HG02884 (cell line): ENCODE data around the gene PAXX.

Experiments used
- ATAC-seq: cut with Tn5 transposase; IDR thresholded peaks from one replicate; pipeline ENCODE4 v1.9.1; 2021; ENCODE audit warnings: mild to moderate bottlenecking, moderate library complexity; ENCODE audit not compliant: unreplicated experiment

Gene PAXX

GRCh38 chr9:136952876-136953770 is 39.1 kb upstream of the PAXX start:
- ATAC-seq = no peak

DNA sequence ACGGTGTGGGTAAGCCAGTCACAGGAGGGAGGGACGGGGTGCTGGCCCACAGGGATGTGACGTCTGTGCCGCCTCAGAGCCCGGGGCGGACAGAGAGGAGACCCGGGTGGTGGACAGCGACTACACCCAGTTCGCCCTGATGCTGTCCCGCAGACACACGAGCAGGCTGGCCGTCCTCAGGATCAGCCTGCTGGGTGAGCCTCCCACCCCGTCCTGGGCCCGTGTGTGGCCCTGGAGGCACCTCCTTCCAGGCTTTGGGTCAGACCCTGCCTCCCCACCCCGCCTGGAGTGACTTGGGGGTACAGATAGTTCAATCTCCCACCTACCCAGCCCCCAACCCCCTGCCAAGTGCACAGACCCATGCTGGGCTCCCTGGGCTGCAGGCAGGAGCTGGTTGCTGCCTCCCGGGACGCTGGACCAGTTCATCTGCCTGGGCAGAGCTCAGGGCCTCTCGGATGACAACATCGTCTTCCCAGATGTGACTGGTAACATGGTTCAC is 38.4 kb upstream of the PAXX start:
- no peak for ATAC-seq

GRCh38 chr9:136954270-136955083 is 37.7 kb upstream of the PAXX start:
- ATAC-seq = no peak

GRCh38 chr9:136955202-136955942 is 36.9 kb upstream of the PAXX start:
- ATAC-seq = no peak

DNA sequence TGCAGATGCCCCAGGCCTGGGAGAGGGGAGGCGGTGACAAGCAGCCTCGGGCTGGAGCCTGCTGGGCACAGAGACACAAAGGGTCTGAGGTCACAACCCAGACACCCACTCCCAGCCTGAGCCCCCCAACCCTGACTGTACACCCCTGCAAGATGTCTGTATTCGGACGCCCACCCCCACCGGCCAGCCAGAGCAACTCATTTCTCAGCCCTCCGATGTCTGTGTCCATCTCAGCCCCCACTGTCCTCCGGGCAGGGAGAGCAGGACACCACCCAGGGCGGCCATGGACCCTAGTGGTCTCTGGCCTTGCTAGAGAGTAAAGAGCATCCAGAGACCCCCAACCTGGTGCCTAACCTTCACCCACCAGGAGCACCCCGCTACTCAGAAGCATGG is 36.3 kb upstream of the PAXX start:
- ATAC-seq = no peak

DNA sequence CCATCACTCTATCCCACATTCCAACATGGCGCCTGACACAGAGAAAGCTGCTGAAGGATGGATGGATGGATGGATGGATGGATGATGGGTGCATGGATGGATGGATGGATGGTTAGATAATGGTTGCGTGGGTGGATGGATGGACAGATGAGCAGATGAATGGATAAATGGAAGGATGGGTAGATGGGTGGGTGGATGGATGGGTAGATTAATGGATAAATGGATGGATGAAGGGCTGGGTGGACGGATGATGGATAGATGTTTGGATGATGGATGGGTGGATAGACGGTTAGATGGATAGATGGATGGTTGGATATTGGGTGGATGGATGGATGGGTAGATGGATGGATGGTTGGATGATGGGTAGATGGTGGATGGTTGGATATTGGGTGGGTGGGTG is 35.6 kb upstream of the PAXX start:
- no peak for ATAC-seq

DNA sequence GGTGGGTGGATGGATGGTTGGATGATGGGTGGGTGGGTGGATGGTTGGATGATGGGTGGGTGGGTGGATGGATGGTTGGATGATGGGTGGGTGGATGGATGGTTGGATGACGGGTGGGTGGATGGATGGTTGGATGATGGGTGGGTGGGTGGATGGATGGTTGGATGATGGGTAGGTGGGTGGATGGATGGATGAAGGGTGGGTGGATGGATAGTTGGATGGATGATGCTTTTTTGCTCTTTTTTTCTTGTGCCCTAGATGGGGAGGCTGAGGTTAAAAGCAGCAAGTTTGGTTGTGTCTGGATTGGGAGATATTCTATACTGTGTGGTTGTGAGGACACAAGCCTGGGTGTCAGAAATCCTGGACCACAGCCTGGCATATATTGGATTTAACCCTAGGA is 34.8 kb upstream of the PAXX start:
- ATAC-seq = no peak

DNA sequence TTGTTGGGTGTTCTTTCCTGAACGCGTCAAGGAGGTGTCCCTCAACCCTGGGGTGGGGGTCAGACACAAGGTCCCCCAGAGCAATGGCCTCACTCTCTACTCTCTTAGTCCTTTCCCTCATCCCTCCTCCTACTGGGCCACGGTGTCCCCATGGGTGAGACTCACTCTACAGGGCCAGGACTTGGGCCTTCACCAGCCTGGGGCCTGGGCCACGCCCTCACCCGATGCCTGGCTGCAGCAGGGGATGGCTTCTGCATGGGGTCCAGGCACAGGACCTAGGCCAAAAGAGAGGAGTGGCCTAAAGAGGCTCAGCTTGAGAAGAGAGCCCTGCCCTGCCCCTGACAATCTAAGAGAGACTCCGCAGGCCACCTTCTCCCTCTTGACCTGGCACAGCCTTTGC is 34.3 kb upstream of the PAXX start:
- no peak for ATAC-seq

- no peak for ATAC-seq
These were observed 33.7 kb upstream of the PAXX start for GRCh38 chr9:136958473-136958872.

GRCh38 chr9:136958898-136959850 is 33.0 kb upstream of the PAXX start:
- ATAC-seq = no peak

GRCh38 chr9:136960212-136960937 is 31.8 kb upstream of the PAXX start:
- ATAC-seq = no peak

DNA sequence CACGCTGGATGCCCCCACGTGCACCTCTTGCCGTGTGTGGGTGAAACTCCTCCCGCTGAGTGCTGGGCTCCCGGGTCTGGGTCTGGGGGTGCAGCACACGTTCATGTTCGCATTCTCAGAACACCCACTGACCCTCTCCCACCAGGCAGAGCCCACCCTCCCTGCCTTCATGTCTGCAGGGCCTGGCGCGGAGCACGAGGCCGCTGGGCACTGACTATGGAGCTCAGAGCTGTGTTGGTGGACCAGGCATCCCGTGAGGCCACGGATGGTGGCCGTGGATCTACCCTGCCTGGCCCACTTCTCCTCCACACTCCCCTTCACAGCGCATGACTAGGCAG is 31.3 kb upstream of the PAXX start:
- ATAC-seq = no peak

DNA sequence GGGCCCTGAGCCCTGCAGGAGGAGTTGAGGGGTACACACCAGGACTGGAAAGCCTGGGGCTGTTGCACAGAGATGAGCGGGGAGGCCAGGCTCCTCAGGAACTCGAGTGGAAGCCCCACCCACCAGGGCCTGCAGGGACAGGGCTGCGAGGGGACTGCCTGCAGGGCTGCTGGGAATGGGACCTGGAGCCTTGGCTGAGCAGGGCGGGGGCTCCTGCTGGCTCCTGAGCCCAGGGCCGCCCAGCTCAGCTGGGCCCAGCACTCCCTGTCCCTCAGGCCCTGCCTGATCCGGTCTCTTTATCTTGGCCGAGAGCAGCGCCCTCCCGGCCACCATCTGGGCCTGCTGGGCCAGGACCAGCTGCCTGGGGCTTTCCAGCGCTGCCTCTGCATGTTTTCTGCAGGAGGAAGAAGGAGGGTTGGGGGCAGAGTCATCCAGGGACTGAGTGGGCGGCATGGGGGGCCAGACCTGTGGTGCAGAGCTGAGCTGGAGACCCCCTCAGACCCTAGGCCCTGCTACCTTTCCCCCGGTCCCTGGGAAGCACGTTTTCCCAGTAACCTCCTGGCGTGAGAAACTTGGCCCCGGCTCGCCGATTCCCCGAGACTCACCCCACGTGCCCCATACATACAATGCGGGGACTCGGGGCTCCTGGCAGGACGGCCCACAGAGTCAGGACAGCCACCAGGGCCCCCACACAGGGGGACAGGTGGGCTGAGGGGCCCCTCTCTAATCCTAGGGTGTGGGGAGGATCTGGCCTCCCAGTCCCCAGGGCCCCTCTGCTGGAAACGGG is 30.8 kb upstream of the PAXX start:
- no peak for ATAC-seq

GRCh38 chr9:136962163-136962562 is 30.1 kb upstream of the PAXX start:
- no peak for ATAC-seq

- ATAC-seq = no peak
These were observed 29.4 kb upstream of the PAXX start for GRCh38 chr9:136962701-136963248.

DNA sequence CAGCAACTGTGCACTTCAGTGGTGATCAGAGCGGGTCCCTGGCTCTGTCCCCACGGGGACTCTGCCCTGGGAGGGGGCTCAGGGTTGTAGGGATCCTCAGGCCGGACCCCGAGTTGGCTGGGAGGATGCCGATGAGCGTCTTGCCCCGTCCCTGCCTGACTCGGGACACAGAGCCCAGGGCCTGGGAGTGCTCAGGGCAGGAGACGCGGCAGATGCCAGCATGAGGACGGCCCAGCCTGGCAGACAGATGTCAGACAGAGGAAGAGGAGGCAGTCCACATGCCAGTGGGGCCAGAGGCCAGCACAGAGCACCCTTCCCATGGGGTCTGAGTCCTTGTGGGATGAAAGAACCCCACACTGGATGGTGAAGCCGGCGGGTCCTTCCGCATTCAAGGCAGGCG is 28.9 kb upstream of the PAXX start:
- ATAC-seq = no peak

- no peak for ATAC-seq
These were observed 28.5 kb upstream of the PAXX start for GRCh38 chr9:136963751-136964150.

DNA sequence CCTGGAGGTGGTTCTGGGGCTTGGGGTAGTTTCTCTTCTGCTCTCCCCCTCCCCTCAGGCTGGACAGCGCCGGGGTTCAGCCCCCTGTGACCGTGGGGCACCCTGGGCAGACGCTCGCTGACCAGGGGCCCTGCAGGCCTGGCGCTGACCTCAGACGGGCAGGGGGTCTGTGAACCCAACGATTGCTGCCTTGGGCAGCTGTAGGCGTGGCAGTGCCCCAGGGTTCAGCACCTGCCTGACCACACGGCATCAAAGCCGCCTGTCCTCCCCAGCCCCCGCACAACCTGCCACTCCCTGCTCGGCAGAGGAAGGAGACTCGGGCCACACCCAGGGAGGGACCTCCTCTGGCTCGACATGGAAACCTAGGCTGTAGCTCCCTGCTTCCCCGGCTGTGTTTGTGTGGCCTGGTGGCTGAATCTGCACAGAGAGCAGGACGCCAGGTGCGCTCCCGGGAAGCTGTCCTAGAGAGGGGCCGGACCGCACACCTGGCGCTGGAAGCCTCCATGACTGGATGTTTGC is 28.0 kb upstream of the PAXX start:
- no peak for ATAC-seq
